Endodermal cell (in vitro differentiated cells): ENCODE results near the gene CTPS1. TPM values are rescaled to one million over a fixed set of nuclear protein-coding genes. Genes with fewer than 3 reads are reported as not detected.

ENCODE experiments used
- DNase-seq: peaks from one replicate; pipeline ENCODE4 v3.0.0-alpha.2; 2017
- H3K27ac ChIP-seq: 2 replicates; pipeline ENCODE4 v1.5.1; 2013; ENCODE audit warnings: mild to moderate bottlenecking, low read depth, low read length, moderate library complexity
- H3K27me3 ChIP-seq: 2 replicates; pipeline ENCODE4 v1.6.1; 2013; ENCODE audit warnings: mild to moderate bottlenecking, low read length, moderate library complexity; ENCODE audit not compliant: insufficient read depth, control insufficient read depth, poor library complexity, severe bottlenecking
- H3K36me3 ChIP-seq: 2 replicates; pipeline ENCODE4 v1.7.0; 2013; ENCODE audit warnings: mild to moderate bottlenecking, low read length, moderate library complexity; ENCODE audit not compliant: control insufficient read depth, insufficient read depth
- H3K4me1 ChIP-seq: one replicate; pipeline ENCODE4 v1.7.0; 2013; ENCODE audit warnings: low read length; ENCODE audit not compliant: control insufficient read depth, insufficient read depth
- H3K4me3 ChIP-seq: 2 replicates; pipeline ENCODE4 v1.5.1; 2013; ENCODE audit warnings: mild to moderate bottlenecking, low read length, moderate library complexity
- H3K9ac ChIP-seq: 2 replicates; pipeline ENCODE4 v1.6.1; 2013; ENCODE audit warnings: mild to moderate bottlenecking, low read length, moderate library complexity; ENCODE audit not compliant: poor library complexity, severe bottlenecking; ENCODE audit errors: extremely low read depth
- H3K9me3 ChIP-seq: 2 replicates; pipeline ENCODE4 v1.6.1; 2013; ENCODE audit warnings: mild to moderate bottlenecking, low read length, moderate library complexity; ENCODE audit not compliant: control insufficient read depth
- H3K27ac Mint-ChIP-seq: 2 replicates; pipeline ENCODE4 v1.8.0; 2020; ENCODE audit warnings: mixed read lengths
- H3K27me3 Mint-ChIP-seq: 2 replicates; pipeline ENCODE4 v1.8.0; 2021; ENCODE audit warnings: mild to moderate bottlenecking, mixed read lengths; ENCODE audit not compliant: insufficient read depth
- H3K36me3 Mint-ChIP-seq: 2 replicates; pipeline ENCODE4 v1.8.0; 2020; ENCODE audit warnings: low read depth, mixed read lengths
- H3K4me1 Mint-ChIP-seq: 2 replicates; pipeline ENCODE4 v1.8.0; 2020; ENCODE audit warnings: mixed read lengths
- H3K4me3 Mint-ChIP-seq: 2 replicates; pipeline ENCODE4 v1.8.0; 2020; ENCODE audit warnings: mild to moderate bottlenecking, moderate library complexity, mixed read lengths
- H3K9me3 Mint-ChIP-seq: 2 replicates; pipeline ENCODE4 v1.8.0; 2020; ENCODE audit warnings: mild to moderate bottlenecking, mixed read lengths
- WGBS, 2 experiments: methylation state at CpG; one replicate each; pipeline versions ENCODE4 v1.1.5 to v1.1.7; 2013; ENCODE audit warnings: missing lambda C conversion rate in 2 of 2, mixed read lengths in 1 of 2; ENCODE audit not compliant: insufficient coverage in 1 of 2, insufficient read length in 1 of 2; 5-methylcytosine and 5-hydroxymethylcytosine counted together
- total RNA-seq, 2 donors: library from RNA; stranded (reverse); fragmentation: NEBNext Ultra II Directional in 1 of 2; extraction: Animal tissue kit (Norgen Biotek cat#: 25700) in 1 of 2; gene quantifications; 2 replicates in 1 of 2; 3 replicates in 1 of 2; pipeline ENCODE4 v1.2.1, GENCODE V29; 2021
- TF ChIP-seq, protein P1 (sequence below): fragments of 200-600 bp; sonication (generic); conservative IDR thresholded peaks from 2 replicates; pipeline ENCODE4 v1.5.0; 2021; ENCODE audit warnings: antibody characterized with exemption, mild to moderate bottlenecking

The CTPS1 gene
- total RNA-seq, 2 donors from 2014 or later, result 79.9 to 84.0 TPM

DNA sequence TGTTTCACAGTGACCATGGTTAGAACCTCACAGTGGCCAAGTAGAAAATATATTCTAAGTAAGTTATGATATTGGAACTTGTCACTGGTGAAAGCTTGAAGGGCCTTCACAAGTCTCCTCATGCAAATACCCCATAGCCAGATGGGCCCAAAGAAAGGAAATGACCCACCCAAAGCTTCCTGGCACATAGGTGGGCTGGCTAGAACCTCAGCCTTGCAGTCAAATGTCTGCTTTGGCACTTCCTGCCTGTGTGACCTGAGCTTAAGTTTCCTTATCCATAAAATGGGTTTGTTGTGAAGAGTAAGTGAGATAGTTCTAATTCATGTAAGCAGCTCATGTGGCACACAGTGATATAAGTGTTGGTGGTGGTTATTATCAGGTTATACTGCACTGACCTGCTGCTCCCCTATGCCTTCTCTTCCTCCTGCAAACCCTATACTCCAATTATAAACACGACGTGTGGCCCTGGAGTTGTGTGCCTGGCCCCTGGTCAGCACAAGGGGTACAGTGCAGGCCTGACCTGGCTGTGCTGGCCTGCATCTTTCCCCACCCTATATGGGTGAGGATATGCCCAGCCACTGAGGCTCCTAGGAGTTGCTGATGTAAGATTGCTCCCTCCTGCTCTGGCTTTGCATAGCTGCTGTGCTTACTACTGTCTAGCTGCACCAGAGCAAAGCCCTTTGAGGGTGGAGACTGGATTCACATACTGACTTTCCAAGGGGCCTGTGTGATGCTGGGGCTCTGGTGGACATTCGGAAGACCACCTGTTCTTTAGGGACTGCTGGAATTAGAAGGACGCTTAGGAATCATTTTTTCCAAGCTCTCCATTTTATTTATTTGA is 46.7 kb downstream of the CTPS1 start:
- H3K27ac ChIP-seq, result no peak overlapping the region
- H3K27me3 ChIP-seq, result no peaks in the 10 kb centered on the region
- Mint-ChIP-seq H3K4me3 (no peak overlapping the region), H3K36me3 (peaks cover 19% of the 10 kb centered on the region), H3K9me3 (no peaks in the 10 kb centered on the region), H3K27me3 (peaks cover 2% of the 10 kb centered on the region), H3K4me1 (no peaks in the 10 kb centered on the region), H3K27ac (no peak overlapping the region)
- H3K9me3 ChIP-seq, result no peaks in the 10 kb centered on the region
- DNase-seq, result no peak
- no peaks in the 10 kb centered on the region for H3K4me1 ChIP-seq
- H3K36me3 ChIP-seq, result peaks cover 6% of the 10 kb centered on the region
- TF ChIP-seq, protein P1, sequence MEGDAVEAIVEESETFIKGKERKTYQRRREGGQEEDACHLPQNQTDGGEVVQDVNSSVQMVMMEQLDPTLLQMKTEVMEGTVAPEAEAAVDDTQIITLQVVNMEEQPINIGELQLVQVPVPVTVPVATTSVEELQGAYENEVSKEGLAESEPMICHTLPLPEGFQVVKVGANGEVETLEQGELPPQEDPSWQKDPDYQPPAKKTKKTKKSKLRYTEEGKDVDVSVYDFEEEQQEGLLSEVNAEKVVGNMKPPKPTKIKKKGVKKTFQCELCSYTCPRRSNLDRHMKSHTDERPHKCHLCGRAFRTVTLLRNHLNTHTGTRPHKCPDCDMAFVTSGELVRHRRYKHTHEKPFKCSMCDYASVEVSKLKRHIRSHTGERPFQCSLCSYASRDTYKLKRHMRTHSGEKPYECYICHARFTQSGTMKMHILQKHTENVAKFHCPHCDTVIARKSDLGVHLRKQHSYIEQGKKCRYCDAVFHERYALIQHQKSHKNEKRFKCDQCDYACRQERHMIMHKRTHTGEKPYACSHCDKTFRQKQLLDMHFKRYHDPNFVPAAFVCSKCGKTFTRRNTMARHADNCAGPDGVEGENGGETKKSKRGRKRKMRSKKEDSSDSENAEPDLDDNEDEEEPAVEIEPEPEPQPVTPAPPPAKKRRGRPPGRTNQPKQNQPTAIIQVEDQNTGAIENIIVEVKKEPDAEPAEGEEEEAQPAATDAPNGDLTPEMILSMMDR, result no peak
- WGBS, 2 experiments, result 94% methylated on average over 4 of the region's 4 CpGs
- H3K4me3 ChIP-seq, result no peak overlapping the region
- H3K9ac ChIP-seq, result no peak overlapping the region

DNA sequence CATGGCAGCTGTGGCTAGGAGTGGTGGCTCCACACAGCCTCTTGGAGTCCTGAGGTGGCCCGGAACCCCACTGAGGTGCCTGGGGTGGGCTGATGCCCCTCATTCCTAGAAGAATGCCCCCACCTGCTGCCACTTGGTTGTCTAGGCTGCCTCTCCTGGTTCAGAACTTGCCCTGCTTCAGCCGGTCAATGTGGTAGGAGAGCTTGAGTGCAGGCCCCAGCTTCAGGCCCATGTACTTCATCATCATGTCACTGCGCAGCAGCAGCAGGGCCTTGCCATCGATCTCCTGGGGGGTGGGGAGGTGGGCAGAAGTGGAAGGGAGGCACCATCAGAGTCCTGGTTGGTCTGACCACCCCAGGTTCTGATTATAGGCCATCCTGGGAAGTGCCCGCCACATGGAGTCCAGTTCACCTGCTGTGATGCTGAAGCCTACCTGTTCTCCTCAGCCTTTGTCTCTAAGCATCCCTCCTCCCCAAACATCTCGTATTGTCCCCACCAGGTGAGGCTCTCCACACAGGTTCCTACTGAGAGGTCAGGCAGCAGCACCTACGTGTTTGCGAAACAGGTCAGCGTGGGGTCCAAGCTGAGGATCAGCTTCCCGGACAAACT is 48.6 kb downstream of the CTPS1 start:
- Histone ChIP-seq H3K27me3 (no peaks in the 10 kb centered on the region), H3K4me1 (no peaks in the 10 kb centered on the region), H3K9me3 (no peaks in the 10 kb centered on the region), H3K36me3 (peaks cover 15% of the 10 kb centered on the region), H3K9ac (no peak overlapping the region), H3K4me3 (no peak overlapping the region), H3K27ac (no peak overlapping the region)
- Mint-ChIP-seq H3K36me3 (peaks cover 28% of the 10 kb centered on the region), H3K9me3 (no peaks in the 10 kb centered on the region), H3K27ac (no peak overlapping the region), H3K4me1 (no peaks in the 10 kb centered on the region), H3K27me3 (peaks cover 2% of the 10 kb centered on the region), H3K4me3 (no peak overlapping the region)
- TF ChIP-seq, protein P1, result no peak
- no peak for DNase-seq
- 85 to 95% methylated on average over 7 to 10 of the region's 10 CpGs for WGBS, 2 experiments

DNA sequence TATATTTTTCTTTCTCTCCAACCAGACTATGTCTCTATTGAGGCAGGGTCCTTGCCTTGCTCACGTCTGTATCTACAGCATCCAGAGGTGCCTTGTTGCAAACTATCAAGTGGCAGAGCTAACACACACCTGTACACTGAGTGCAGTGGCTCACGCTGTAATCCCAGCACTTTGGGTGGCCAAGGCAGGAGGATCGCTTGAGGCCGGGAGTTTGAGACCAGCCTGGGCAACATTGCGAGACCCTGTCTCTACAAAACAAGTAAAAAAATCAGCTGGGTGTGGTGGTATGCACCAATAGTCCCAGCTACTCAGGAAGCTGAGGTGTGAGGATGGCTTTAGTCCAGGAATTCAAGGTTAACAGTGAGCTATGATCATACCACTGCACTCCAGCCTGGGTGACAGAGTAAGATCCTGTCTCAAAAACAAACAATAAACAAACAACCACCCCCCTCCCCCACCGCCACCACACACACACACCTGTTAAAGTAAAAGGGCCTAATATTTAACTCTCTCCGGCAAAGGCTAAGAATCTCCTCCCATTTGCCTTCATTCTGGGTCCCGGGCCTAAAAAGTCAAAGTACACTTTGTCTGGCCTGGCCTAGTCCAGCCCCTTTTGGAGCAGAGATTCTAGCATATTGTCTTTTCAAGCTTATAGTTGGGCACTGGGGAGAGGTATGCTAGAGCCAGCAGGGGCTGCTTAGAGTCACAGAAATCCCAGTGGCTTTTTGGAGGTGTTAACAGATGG is 51.5 kb downstream of the CTPS1 start:
- Mint-ChIP-seq H3K4me3 (no peak overlapping the region), H3K4me1 (no peaks in the 10 kb centered on the region)
- peaks cover 19% of the 10 kb centered on the region for H3K36me3 ChIP-seq

More for the DNA sequence above, 51.5 kb downstream of the CTPS1 start:
- no peaks in the 10 kb centered on the region for H3K4me1 ChIP-seq
- TF ChIP-seq, protein P1, result no peak
- no peak overlapping the region for H3K9ac ChIP-seq
- 95 to 97% methylated on average over 5 to 8 of the region's 8 CpGs for WGBS, 2 experiments
- H3K9me3 Mint-ChIP-seq, result no peaks in the 10 kb centered on the region
- H3K27me3 ChIP-seq, result no peaks in the 10 kb centered on the region
- no peak overlapping the region for H3K27ac Mint-ChIP-seq
- peaks cover 33% of the 10 kb centered on the region for H3K36me3 Mint-ChIP-seq
- no peaks in the 10 kb centered on the region for H3K9me3 ChIP-seq
- no peaks in the 10 kb centered on the region for H3K27me3 Mint-ChIP-seq
- no peak overlapping the region for H3K4me3 ChIP-seq
- no peak for DNase-seq
- no peak overlapping the region for H3K27ac ChIP-seq
